CD4-positive, alpha-beta T cell (primary cell): Measurements from ENCODE around the gene GLIS1. TPM values are rescaled to one million over a fixed set of nuclear protein-coding genes. Genes with fewer than 3 reads are reported as not detected.

Experiments used
- ATAC-seq: fragments of 200-7000 bp; cut with Tn5 transposase; one replicate; pipeline ENCODE4 v1.10.0; 2022; ENCODE audit warnings: mild to moderate bottlenecking; ENCODE audit not compliant: poor library complexity
- CTCF ChIA-PET: fragments of 350-600 bp; sonication (Branson Sonifier 250); formaldehyde crosslinking; loops from one replicate; lab custom pipeline; 2021; ENCODE audit warnings: antibody characterized with exemption, inconsistent platforms; lab: Charles Lee
- POLR2A ChIA-PET: fragments of 350-600 bp; sonication (Branson Sonifier 250); formaldehyde crosslinking; loops from one replicate; lab custom pipeline; 2021; ENCODE audit warnings: antibody characterized with exemption, inconsistent platforms; lab: Charles Lee
- DNase-seq, 14 experiments: peaks; one replicate each; pipeline ENCODE4 v3.0.0-alpha.2; 2013 to 2020; ENCODE audit warnings: mixed read lengths in 2 of 14
- H3K27ac ChIP-seq, 2 donors: one replicate each; pipeline versions ENCODE4 v1.5.1 to v1.7.0; 2013; ENCODE audit warnings: low read length in 2 of 2, low read depth in 1 of 2, mild to moderate bottlenecking in 1 of 2
- H3K27me3 ChIP-seq, 2 experiments: 1 replicate in 1 of 2; 2 replicates in 1 of 2; pipeline versions ENCODE4 v1.6.1 to v1.7.0; 2013; ENCODE audit warnings: low read length in 2 of 2, control low read depth in 1 of 2, mild to moderate bottlenecking in 1 of 2, moderate library complexity in 1 of 2; ENCODE audit not compliant: insufficient read depth in 2 of 2, control insufficient read depth in 1 of 2
- H3K36me3 ChIP-seq: one replicate; pipeline ENCODE4 v1.6.1; 2013; ENCODE audit warnings: low read length, control low read depth; ENCODE audit not compliant: insufficient read depth
- H3K4me1 ChIP-seq: one replicate; pipeline ENCODE4 v1.6.1; 2013; ENCODE audit warnings: low read length, control low read depth; ENCODE audit not compliant: insufficient read depth
- H3K4me3 ChIP-seq: one replicate; pipeline ENCODE4 v1.5.1; 2013; ENCODE audit warnings: mild to moderate bottlenecking, low read length, moderate library complexity
- H3K9me3 ChIP-seq, 2 experiments: 1 replicate in 1 of 2; 2 replicates in 1 of 2; pipeline versions ENCODE4 v1.6.1 to v1.7.0; 2013; ENCODE audit warnings: low read length in 2 of 2, mild to moderate bottlenecking in 2 of 2, control low read depth in 1 of 2, moderate library complexity in 1 of 2; ENCODE audit not compliant: control insufficient read depth in 1 of 2, insufficient read depth in 1 of 2
- H3K27ac Mint-ChIP-seq: one replicate; pipeline ENCODE4 v1.8.0; 2020; ENCODE audit warnings: mixed read lengths
- H3K27me3 Mint-ChIP-seq: one replicate; pipeline ENCODE4 v1.8.0; 2021; ENCODE audit warnings: mixed read lengths
- H3K36me3 Mint-ChIP-seq: one replicate; pipeline ENCODE4 v1.8.0; 2021; ENCODE audit warnings: low read depth, mixed read lengths
- H3K4me1 Mint-ChIP-seq: one replicate; pipeline ENCODE4 v1.8.0; 2021; ENCODE audit warnings: low read depth, mixed read lengths
- H3K4me3 Mint-ChIP-seq: one replicate; pipeline ENCODE4 v1.8.0; 2020; ENCODE audit warnings: mild to moderate bottlenecking, mixed read lengths
- H3K9me3 Mint-ChIP-seq: one replicate; pipeline ENCODE4 v1.8.0; 2020; ENCODE audit warnings: mixed read lengths
- CTCF ChIP-seq: fragments of 200-600 bp; IDR thresholded peaks from one replicate; pipeline ENCODE4 v1.8.0; 2022; ENCODE audit warnings: antibody characterized with exemption, mild to moderate bottlenecking
- intact Hi-C, 2 experiments: fragments of 100-400 bp; cut with DNase I in 1 of 2; cut with micrococcal nuclease in 1 of 2; formaldehyde crosslinking; loops; one replicate each; pipeline versions ENCODE4 v1.15.1 to v1.9.0; 2023 to 2025; cut with DNase I, micrococcal nuclease
- total RNA-seq, 174 experiments: library from RNA in 2 of 174; stranded (reverse) in 2 of 174; gene quantifications; one replicate each; pipeline ENCODE4 v1.2.3 and lab custom pipeline; 2021 to 2026

The GLIS1 gene
- total RNA-seq, 2 experiments from 2014 or later: not detected

- no peak overlapping the region for H3K27ac ChIP-seq
- no peak for ATAC-seq
- ChIA-PET CTCF (no interaction called here), POLR2A (no interaction called here)
- Mint-ChIP-seq H3K36me3 (no peaks in the 10 kb centered on the region), H3K27me3 (peaks cover 4% of the 10 kb centered on the region), H3K9me3 (no peaks in the 10 kb centered on the region), H3K4me3 (no peak overlapping the region), H3K27ac (no peak overlapping the region), H3K4me1 (no peaks in the 10 kb centered on the region)
- H3K36me3 ChIP-seq: no peaks in the 10 kb centered on the region
- H3K4me3 ChIP-seq: no peak overlapping the region
- intact Hi-C loops: no loop called here
- DNase-seq: no peak
- no peak for TF ChIP-seq CTCF
- no peaks in the 10 kb centered on the region for H3K27me3 ChIP-seq
- H3K4me1 ChIP-seq: no peaks in the 10 kb centered on the region
- no peaks in the 10 kb centered on the region for H3K9me3 ChIP-seq
These were observed 276.8 kb downstream of the GLIS1 start for GRCh38 chr1:53462193-53462592.

GRCh38 chr1:53461323-53462044 lies 277.5 kb downstream of the GLIS1 start:
- H3K4me3 Mint-ChIP-seq: no peak overlapping the region
- no peaks in the 10 kb centered on the region for H3K4me1 Mint-ChIP-seq
- DNase-seq: no peak
- no peak overlapping the region for H3K27ac ChIP-seq
- no peaks in the 10 kb centered on the region for H3K36me3 Mint-ChIP-seq
- H3K27ac Mint-ChIP-seq: no peak overlapping the region
- no peaks in the 10 kb centered on the region for H3K27me3 ChIP-seq
- H3K36me3 ChIP-seq: no peaks in the 10 kb centered on the region
- H3K9me3 Mint-ChIP-seq: no peaks in the 10 kb centered on the region
- no peak overlapping the region for H3K4me3 ChIP-seq
- H3K4me1 ChIP-seq: no peaks in the 10 kb centered on the region
- ChIA-PET POLR2A (no interaction called here), CTCF (no interaction called here)
- H3K27me3 Mint-ChIP-seq: peaks cover 4% of the 10 kb centered on the region
- no peak for TF ChIP-seq CTCF
- intact Hi-C loops: no loop called here
- ATAC-seq: no peak
- H3K9me3 ChIP-seq: no peaks in the 10 kb centered on the region

GRCh38 chr1:53460666-53461322 lies 278.2 kb downstream of the GLIS1 start:
- intact Hi-C loops: no loop called here
- TF ChIP-seq CTCF: no peak
- no peaks in the 10 kb centered on the region for H3K9me3 ChIP-seq
- Mint-ChIP-seq H3K4me1 (no peaks in the 10 kb centered on the region), H3K4me3 (no peak overlapping the region), H3K36me3 (no peaks in the 10 kb centered on the region), H3K27ac (no peak overlapping the region), H3K27me3 (peaks cover 5% of the 10 kb centered on the region), H3K9me3 (no peaks in the 10 kb centered on the region)
- ATAC-seq (no peak), DNase-seq (no peak)
- H3K27ac ChIP-seq: no peak overlapping the region
- H3K4me3 ChIP-seq: no peak overlapping the region
- H3K27me3 ChIP-seq: no peaks in the 10 kb centered on the region
- ChIA-PET CTCF (no interaction called here), POLR2A (no interaction called here)
- peaks cover under 1% of the 10 kb centered on the region for H3K4me1 ChIP-seq
- no peaks in the 10 kb centered on the region for H3K36me3 ChIP-seq
